NB4 (cell line): ENCODE measurements around the gene CACNA1A.
A peak's percentile ranks its signal among the peaks of the same experiment; 100 is the strongest.
"Not testable (repeated sequence)": the region's sequence is repeated elsewhere in the genome, so short reads cannot be mapped to it uniquely, and the experiment has no call there.

Source experiments
- DNase-seq: peaks from one replicate; pipeline ENCODE4 v3.0.0; 2010; ENCODE audit warnings: low read depth
- H3K4me3 ChIP-seq: one replicate; pipeline ENCODE4 v1.5.1; 2011; ENCODE audit warnings: mild to moderate bottlenecking, low read depth, low read length, moderate library complexity
- CTCF ChIP-seq: IDR thresholded peaks from one replicate; pipeline ENCODE4 v1.5.1; 2012; ENCODE audit warnings: low read depth, low read length
- MAX ChIP-seq: IDR thresholded peaks from 2 replicates; pipeline ENCODE4 v1.6.1; 2011; ENCODE audit warnings: low read depth, low read length
- MYC ChIP-seq: IDR thresholded peaks from 2 replicates; pipeline ENCODE4 v1.6.1; 2011; ENCODE audit warnings: low read depth, low read length
- POLR2A ChIP-seq: IDR thresholded peaks from 2 replicates; pipeline ENCODE4 v1.6.1; 2011; ENCODE audit warnings: mild to moderate bottlenecking; ENCODE audit not compliant: insufficient read length; ENCODE audit errors: extremely low read depth

CACNA1A gene

GRCh38 chr19:13260883-13261653 lies 245.2 kb downstream of the CACNA1A start:
- no peak overlapping the region for H3K4me3 ChIP-seq
- TF ChIP-seq CTCF = no peak
- no peak for TF ChIP-seq MYC
- TF ChIP-seq POLR2A = no peak
- TF ChIP-seq MAX = no peak
- DNase-seq = peak; percentile 83

GRCh38 chr19:13256918-13257317 lies 249.4 kb downstream of the CACNA1A start:
- H3K4me3 ChIP-seq = no peak overlapping the region
- no peak for DNase-seq
- no peak for TF ChIP-seq POLR2A

- not testable (repeated sequence) for DNase-seq
Measured at GRCh38 chr19:13256398-13256797, 249.9 kb downstream of the CACNA1A start.

GRCh38 chr19:13255719-13256059 lies 250.6 kb downstream of the CACNA1A start:
- no peak for DNase-seq
- TF ChIP-seq POLR2A = no peak
- TF ChIP-seq CTCF = no peak
- no peak for TF ChIP-seq MYC
- TF ChIP-seq MAX = no peak
- no peak overlapping the region for H3K4me3 ChIP-seq

More at GRCh38 chr19:13256398-13256797, 249.9 kb downstream of the CACNA1A start:
- H3K4me3 ChIP-seq = not testable (repeated sequence)

- no peak overlapping the region for H3K4me3 ChIP-seq
- peak; percentile 60 for DNase-seq
- no peak for TF ChIP-seq POLR2A
- peak; percentile 43; the same call in 1 of the 2 replicates for TF ChIP-seq MYC
- peak; percentile 41; the same call in 1 of the 2 replicates for TF ChIP-seq MAX
Measured at GRCh38 chr19:13255041-13255718, 251.1 kb downstream of the CACNA1A start.

GRCh38 chr19:13252569-13253335 lies 253.5 kb downstream of the CACNA1A start:
- no peak overlapping the region for H3K4me3 ChIP-seq
- no peak for DNase-seq
- TF ChIP-seq POLR2A (no peak), MAX (no peak), CTCF (no peak), MYC (no peak)

GRCh38 chr19:13244920-13245319 lies 261.4 kb downstream of the CACNA1A start:
- no peak for DNase-seq
- no peak overlapping the region for H3K4me3 ChIP-seq
- no peak for TF ChIP-seq MAX
- TF ChIP-seq POLR2A = no peak
- no peak for TF ChIP-seq MYC
- no peak for TF ChIP-seq CTCF
